LoVo (cell line): ENCODE data around the gene KDM4C.
A peak's percentile ranks its signal among the peaks of the same experiment; 100 is the strongest.
"Not testable (repeated sequence)": the region's sequence is repeated elsewhere in the genome, so short reads cannot be mapped to it uniquely, and the experiment has no call there.

Experiments used
- DNase-seq: peaks from one replicate; pipeline ENCODE4 v3.0.0-alpha.2; 2016; ENCODE audit warnings: low spot score

KDM4C gene

DNA sequence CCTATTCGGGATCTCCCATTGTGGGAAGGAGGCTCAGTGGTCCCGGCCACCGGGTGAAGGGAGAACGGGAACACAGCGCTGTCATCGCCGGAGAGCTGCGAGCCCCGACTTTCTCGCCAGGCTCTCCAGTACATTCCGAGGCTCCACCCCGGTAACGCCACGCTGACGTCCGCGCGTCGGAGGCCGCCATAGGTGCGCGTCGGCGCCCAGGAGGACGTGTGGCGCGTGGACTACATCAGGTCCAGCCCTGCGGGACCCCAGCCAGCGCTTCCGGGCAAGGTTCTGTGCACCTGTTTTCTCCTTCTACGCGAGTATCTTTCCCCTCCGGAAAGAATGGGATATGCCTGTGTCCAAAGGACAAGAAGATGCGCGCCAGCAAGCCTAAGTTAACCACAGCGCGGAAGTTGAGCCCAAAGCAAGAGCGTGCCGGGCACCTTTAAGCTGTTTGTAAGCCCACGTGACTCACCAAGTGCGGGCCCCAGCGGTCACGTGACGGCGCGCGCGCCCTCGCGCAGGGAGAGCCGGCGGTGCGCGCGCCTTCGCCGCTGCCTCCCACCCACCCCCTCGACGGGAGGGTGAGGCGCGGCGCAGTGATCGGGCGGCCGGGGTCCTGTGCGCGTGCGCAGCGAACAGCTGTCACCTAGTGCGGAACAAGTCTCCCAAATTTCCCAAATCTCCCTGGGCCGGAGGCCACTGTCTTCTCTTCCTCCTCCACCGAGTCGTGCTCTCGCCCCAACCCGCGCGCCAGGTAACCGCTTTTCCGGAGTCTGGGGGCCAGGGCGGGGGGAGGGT, at the start of gene KDM4C:
Gene KDM4C (plus strand): TSS at position 518 of the 792 bp plus-strand sequence. CDS start 35,016 bp downstream, outside the sequence.
- DNase-seq: peak; percentile 94

DNA sequence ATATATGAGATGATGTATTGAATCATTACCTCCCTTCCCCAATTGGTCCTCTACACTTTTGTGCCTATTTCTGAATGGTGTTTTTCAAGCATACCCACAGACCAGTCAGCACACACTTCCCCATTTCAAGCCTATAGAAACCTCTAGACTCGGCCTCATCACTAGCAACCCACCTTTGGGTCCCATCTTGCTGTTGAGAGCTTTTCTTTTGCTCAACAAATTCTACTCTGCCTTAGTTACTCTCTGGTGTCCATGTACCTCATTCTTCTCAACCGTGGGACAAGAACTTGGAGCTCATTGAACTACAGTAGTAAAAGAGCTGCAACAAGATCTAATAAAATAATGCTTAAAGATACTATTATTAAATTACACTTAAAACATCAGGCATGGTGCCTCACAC, 49.0 kb upstream of the KDM4C start:
- no peak for DNase-seq

DNA sequence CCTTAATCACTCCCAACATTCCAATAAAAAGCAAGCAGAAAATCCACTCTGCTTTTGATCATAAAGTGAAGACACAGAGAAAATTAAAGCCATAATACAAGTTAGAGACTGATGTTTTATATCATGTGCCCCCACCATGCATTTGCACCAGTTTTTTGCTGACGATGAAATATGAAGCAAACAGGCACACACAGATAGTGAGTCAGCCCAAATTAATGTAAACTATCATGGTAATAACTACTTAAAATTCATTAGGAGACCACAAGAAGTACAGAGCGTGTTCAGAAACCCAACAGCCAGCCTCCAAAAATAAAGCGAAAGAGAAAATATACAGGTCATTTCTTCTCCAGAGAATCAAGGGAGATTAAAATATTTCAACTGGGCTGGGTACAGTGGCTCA, 46.4 kb upstream of the KDM4C start:
- no peak for DNase-seq

DNA sequence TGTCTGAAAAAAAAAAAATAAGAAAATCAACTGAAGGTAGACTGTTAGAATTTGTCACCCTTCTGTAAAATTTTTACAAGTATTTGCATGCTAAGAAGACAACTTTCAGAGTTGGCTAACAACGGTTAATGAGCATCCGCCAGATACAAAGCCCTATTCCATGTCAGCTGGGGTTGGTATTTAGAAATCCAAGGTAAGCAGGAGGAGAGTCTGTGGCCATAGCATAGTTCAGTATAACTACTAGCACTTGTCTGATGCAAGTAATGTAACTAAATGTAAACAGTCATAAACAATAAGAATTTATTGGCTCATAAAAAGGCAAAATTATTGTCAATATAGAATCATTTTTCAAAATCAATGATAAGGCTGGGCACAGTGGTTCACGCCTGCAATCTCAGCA, 45.7 kb upstream of the KDM4C start:
- DNase-seq: no peak

DNA sequence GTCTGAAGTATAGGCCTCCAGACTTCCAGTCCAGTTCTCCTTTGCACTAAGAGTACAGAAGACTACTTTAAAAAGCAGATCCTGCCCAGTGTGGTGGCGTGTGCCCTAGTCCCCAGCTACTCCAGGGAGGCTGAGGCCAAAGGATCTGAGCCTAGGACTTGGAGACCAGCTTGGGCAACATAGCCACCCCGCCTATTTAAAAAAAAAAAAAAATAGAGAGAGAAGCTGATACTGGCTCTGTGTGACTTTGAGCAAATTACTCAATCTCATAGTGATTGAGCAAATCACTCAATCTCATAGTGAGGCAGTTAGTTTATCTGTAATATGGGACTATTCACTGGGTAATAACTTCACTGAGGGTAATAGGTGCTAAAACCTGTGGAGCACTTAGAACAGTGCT, 43.6 kb upstream of the KDM4C start:
- DNase-seq: no peak

DNA sequence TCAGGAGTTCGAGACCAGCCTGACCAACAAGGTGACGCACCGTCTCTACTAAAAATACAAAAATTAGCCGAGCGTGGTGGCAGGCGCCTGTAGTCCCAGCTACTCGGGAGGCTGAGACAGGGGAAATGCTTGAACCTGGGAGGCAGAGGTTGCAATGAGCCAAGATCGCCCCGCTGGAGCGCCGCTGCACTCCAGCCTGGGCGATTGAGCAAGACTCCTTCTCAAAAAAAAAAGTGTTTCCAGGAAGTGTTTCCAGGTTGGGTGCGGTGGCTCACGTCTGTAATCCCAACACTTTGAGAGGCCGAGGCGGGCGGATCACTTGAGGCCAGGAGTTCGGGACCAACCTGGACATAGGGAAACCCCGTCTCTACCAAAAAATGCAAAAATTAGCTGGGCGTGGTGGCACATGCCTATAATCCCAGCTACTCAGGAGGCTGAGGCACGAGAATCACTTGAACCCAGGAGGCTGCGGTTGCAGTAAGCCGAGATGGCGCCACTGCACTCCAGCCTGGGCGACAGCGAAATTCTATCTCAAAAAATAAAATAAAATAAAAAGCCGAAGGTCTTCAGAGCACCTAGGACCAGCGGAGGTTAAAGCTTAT, 42.5 kb upstream of the KDM4C start:
- not testable (repeated sequence) for DNase-seq

DNA sequence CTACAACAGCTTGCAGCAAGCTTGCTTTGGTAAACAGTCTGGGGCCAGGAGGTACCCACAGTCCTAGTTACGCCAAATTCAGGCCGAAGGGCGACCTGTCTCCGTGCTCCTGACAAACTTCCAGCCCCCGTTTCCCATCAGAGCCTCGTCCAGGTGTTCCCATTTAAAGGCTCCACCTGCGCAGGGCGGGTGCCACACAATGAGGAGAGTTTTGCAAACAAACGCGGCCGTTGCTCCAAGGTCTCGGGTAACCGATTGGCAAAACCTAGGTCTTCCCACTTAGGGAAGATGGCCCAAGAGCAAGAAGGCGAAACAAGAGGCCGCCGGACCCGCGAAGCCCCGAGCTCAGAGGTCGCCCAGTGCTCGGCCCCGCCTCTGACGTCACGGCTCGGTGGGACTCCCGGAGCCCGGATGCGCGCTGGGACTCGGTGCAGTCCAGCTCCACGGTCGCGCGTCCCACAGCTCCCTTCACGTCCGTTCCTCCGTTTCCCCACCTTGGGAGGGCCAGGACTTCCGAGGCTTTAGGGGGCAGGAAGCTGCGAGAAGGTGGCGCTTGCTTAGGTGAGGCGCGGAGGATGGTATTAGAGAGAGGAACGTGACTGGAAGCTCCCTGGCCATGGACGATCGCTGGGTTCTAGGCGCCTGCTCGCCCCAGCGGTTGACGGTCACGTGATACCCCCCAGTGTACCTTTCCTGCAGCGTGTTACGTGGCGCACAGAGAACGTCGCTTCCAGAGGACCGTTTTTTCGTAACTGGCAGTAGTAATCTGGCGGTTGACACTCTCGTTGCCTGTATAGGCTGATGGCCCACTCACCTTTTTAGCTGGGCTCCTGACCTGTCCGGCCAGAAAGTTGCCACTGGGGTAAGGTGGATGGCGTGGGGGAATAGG, 41.8 kb upstream of the KDM4C start:
- peak; percentile 86 for DNase-seq

DNA sequence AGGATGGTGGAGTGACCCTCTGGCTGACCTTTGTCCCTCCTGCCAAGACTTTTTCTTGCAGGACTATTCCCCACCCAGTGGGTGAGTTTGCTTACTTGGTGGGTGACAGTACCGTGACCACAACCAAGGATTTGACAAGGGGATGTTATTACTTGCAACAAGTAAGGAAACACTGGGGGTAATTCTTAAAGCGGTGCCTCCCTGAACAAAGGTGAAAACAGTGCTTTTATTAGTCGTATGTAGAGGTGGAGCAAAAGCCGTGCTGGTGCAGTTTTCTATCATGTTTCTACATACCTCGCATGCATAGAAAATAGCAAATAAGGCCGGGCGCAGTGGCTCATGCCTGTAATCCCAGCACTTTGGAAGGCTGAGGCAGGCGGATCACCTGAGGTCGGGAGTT, 41.0 kb upstream of the KDM4C start:
- no peak for DNase-seq

DNA sequence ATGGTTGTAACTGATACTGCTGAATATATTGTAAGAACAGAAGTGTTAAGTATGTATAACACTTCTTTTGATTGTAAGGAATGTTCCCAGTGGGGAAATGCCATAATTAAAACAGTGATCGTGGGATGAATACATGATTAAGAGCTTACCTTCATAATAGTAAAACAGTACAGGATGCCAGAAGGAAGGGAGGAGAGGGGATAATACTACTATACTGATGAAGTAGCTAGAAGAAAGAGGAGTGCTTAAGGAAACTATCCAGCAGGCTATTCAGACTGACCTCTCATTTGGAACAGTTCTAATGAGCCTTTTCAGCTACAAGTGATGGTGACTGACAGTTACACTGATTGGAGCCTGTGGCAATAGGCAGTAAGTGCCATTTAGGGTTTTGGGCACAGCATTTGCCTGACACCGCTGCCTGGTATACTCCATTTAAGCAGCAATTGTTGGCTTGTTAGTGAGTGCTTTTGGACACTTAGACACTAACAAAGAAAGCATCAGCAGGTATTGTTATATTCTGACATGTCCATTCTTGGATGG, 33.8 kb upstream of the KDM4C start:
- DNase-seq: no peak

DNA sequence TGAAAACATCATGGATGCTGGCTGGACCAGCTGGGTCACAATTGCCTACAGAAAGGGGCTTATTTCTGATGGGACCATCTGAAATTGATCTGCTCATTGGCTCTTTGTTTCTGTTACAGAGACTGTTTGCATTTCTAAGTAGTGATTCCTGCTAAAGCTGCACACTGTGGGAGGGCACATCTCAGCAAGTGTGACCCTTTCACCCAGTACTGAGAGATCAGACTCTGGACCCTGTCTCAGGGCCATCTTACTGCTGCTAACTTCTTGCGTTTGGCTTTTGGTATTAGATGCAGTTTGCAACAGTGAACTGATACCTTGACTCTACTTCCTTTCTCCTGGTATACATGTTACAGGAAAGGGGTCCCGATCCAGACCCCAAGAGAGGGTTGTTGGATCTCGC, 24.5 kb upstream of the KDM4C start:
- DNase-seq: no peak

DNA sequence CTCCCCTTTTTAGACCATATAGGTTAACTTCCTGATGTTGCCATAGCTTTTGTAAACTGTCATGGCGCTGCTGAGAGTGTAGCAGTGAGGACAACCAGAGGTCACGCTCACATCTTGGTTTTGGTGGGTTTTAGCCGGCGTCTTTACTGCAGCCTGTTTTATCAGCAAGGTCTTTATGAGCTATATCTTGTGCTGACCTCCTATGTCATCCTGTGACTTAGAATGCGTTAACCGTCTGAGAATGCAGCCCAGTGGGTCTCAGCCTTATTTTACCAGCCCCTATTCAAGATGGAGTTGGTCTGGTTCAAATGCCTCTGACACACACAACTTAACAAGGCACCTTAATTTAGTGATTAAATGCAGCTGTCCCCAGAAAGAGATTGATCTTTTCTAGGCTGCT, 23.9 kb upstream of the KDM4C start:
- DNase-seq: no peak

DNA sequence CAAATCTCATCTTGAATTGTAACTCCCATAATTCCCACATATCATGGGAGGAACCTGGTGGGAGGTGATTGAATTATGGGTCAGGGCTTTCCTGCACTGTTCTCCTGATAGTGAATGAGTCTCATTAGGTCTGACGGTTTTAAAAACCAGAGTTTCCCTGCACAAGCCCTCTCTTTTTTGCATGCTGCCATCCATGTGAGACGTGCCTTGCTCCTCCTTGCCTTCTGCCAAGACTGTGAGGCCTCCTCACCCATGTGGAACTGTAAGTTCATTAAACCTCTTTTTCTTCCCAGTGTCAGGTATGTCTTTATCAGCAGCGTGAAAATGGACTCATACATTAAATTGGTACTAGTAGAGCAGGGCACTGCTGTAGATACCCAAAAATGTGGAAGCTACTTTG, 22.4 kb upstream of the KDM4C start:
- no peak for DNase-seq

DNA sequence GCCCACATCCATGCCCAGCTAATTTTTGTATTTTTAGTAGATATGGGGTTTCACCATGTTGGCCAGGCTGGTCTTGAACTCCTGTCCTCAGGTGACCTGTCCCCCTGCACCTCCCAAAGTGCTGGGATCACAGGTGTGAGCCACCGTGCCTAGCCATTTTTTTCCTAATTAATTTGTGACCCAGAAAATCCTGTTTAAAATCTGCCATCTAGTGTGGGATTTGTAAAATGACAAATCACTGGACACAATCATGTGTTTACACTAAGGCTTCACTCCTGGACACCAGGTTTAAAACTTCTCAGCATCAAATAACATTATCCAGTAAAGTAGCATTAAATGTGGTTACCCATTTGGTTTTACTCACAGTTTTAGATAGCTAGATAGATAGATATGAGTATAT, 18.6 kb upstream of the KDM4C start:
- DNase-seq: peak; percentile 25

DNA sequence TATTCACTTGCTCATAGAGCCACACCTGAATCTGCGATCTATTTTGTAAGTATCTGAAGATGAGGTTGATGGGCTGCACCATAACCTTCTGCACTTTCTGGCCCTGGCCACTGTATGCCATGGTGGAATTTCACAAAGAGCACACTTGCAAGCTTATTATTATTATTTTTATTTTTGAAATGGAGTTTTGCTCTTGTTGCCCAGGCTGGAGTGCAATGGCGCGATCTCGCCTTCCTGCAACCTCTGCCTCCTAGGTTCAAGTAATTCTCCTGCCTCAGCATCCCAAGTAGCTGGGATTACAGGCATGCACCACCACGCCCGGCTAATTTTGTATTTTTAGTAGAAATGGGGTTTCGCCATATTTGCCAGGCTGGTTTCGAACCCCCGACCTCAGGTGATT, 8.9 kb upstream of the KDM4C start:
- not testable (repeated sequence) for DNase-seq

DNA sequence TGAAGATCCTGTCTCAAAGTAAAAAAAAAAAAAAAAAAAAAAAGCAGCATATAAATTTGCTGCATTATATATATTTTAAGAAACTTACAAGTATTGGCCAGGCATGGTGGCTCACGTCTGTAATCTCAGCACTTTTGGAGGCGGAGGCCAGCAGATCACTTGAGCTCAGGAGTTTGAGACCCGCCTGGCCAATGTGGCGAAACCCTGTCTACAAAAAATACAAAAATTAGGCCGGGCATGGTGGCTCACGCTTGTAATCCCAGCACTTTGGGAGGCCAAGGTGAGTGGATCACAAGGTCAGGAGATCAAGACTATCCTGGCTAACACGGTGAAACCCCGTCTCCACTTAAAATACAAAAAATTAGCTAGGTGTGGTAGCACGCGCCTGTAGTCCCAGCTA, 2.9 kb upstream of the KDM4C start:
- not testable (repeated sequence) for DNase-seq

DNA sequence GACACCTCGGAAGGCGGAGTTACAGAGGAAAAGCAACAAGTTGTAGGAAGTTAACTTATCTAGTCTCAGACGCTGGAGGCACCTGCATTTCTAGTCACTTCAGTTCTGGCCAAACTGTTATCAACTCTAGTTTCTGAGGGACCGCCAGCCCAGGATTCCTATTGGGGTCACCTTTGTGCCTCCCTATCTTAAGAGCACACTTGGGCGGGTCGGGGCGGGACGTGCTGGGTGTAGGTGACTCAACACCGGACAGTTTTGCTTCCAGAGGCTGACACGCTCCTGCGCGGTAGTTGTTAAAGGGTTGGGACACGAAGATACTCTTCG, 679 bp upstream of the KDM4C start:
- peak; percentile 76 for DNase-seq

DNA sequence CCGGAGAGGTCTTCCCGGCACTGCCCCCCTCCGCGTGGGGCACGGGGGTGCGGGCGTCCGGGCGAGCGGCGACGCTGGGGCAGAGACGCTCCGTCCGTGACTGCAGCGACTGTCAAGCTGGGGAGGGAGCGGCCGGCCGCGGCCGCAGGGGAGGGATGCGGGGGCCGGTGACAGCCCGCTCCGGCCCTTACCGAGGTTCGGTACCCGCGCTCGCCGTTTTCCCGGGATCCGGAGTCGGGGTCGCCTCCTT, 400 bp downstream of the KDM4C start:
- no peak for DNase-seq

DNA sequence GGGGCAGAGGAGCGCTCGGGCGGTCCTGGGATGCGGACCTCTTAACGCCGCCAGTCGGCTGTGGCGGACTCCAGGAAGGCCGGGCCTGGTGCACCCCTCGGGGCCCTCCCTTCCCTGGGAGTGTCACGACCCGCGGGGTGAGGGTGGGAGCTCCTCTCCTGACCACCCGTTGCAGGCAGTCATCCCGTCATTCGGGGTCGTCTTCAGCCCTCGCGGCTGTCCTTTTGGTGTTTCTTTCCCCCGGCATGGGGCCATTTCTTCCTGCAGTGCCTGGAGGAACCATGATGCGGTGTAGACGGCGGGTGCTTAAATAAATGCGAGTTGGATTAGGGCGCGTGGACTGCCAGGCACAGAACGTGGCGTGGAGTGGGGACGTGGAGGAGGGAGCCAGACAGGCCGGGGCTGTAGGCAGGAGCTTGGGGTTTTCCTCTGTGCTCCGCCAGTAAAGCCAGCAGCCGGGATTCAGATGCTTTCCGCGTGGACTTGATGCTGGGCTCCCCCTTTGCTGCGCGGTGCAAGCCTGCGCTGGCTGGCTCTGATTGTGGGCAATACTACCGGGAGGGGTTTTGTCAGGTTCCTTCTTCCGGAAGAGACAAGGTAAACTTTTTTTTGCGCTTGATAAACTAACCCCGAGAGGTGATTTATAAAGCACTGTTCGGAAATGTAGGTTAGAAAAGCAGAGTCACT, 868 bp downstream of the KDM4C start:
- DNase-seq: peak; percentile 53

DNA sequence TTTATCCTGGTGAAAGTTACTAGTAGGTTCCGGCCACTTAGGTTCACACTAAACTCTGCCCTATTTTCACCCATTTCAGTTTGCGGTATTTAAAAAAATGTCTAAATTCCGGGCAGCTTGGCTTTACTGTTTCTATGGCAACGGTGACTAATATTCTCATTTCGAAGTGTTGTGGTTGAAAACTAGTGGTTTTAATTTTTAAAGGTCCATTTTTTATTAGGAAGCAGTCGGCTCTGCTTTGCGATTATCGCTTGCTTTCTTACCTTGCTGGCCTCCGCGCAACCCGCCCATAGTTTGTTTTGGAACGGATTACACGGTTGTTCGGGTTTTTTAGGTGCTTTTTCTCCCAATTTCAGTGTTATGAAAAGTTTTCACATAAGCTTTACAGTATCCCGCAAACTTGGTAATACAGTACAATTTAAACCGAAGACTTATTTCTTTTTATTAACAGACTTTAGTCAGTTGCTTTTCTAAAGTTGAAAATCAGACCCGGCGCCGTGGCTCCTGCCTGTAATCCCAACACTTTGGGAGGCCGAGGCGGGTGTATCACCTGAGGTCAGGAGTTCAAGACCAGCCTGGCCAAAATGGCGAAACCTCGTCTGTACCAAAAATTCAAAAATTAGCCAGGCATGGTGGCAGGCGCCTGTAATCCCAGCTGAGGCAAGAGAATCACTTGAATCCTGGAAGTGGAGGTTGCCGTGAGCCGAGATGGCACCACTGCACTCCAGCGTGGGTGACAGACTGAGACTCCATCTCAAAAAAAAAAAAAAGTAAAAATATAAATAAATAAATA, 1.6 kb downstream of the KDM4C start:
- peak; percentile 63 for DNase-seq

DNA sequence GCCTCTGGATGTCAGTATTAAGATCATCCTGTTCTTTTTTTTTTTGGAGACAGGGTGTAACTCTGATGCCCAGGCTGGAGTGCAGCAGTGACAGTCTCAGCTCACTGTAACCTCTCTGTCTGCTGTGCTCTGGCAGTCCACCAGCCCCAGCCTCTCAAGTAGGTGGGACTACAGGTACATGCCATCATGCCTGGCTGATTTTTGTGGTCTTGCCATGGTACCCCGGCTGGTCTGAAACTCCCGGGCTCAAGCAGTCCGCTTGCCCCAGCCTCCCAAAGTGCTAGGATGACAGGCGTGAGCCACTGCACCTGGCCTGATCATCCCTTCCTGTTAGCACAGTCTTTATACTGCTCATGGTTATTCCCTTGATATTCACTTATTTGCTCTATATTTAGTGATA, 3.5 kb downstream of the KDM4C start:
- DNase-seq: no peak

DNA sequence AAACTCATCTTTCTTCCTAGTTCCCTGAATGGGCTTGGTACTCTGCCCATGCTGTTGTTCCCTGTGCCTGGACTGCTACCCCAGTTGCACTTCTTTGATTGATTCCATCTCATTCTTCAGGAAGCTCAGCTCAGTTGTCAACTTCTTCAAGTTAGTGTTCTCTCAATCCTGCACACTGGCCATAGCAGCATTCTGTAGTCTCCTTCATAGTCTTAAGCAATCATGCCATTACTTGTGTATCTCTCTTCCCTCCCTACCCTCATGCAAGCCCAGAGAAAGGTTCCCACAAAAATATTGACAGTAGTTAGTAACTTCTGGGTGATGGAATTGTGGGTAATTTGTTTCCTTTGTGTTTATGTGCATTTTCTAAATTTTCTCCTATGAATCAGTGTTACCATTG, 5.5 kb downstream of the KDM4C start:
- DNase-seq: no peak

DNA sequence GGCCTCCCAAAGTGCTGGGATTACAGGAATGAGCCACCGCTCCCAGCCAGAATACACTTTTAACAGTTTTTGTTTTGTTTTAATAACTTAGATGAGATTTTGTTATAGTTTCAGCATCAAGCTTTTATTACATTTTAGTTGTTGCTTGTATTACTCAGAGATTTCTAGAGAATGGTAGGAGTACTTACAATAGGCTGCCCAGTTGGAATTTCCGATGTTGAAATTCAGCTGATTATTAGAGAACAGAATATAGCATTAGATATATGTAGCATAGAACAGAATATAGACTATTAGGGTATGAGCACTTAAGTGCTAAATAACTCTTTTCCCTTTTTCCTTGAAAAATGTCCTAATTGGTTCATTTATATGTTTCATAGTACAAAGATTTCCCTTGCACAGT, 6.2 kb downstream of the KDM4C start:
- DNase-seq: no peak
